ENCODE measurements around the gene EFHC2. TPM values are rescaled to one million over a fixed set of nuclear protein-coding genes. Genes with fewer than 3 reads are reported as not detected.
"Not testable (repeated sequence)": the region's sequence is repeated elsewhere in the genome, so short reads cannot be mapped to it uniquely, and the experiment has no call there.

EFHC2 gene
- total RNA-seq, 2 donors from 2014 or later, result 1.3 to 2.2 TPM

DNA sequence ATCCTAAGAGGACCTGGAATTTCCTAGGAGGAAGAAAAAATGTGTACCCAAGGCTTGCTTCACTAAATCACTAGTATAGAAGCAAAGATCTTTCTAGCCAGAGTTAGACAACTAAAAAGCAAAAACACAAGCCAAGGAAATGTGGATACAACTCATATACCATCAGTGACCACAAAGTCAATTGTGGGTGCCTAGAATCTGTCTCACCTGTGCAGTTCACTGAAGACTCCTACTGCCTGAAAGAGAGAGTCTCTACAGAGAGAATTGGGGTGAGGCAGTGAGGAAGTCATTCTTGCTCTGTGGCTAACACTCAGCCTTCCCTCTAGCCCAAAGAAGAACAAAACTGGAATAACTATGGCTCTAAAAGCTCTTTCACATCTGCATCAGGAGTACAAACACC, 82.9 kb downstream of the EFHC2 start:
- no peak overlapping the region for H3K9ac ChIP-seq (ENCODE audit: extremely low read depth, low read length, poor library complexity, severe bottlenecking)
- no peaks in the 10 kb centered on the region for H3K27me3 Mint-ChIP-seq (ENCODE audit: insufficient read depth)
- H3K9me3 ChIP-seq (ENCODE audit: control insufficient read depth, low read length), result no peaks in the 10 kb centered on the region
- H3K27me3 ChIP-seq (ENCODE audit: control insufficient read depth, insufficient read depth, low read length, poor library complexity, severe bottlenecking), result no peaks in the 10 kb centered on the region
- no peak overlapping the region for H3K4me3 ChIP-seq (ENCODE audit: low read length)
- H3K9me3 Mint-ChIP-seq, result peaks cover 49% of the 10 kb centered on the region
- no peaks in the 10 kb centered on the region for H3K36me3 ChIP-seq (ENCODE audit: control insufficient read depth, insufficient read depth, low read length)
- H3K4me3 Mint-ChIP-seq, result no peak overlapping the region
- H3K4me1 ChIP-seq (ENCODE audit: control insufficient read depth, insufficient read depth, low read length), result no peaks in the 10 kb centered on the region
- TF ChIP-seq, protein P1, sequence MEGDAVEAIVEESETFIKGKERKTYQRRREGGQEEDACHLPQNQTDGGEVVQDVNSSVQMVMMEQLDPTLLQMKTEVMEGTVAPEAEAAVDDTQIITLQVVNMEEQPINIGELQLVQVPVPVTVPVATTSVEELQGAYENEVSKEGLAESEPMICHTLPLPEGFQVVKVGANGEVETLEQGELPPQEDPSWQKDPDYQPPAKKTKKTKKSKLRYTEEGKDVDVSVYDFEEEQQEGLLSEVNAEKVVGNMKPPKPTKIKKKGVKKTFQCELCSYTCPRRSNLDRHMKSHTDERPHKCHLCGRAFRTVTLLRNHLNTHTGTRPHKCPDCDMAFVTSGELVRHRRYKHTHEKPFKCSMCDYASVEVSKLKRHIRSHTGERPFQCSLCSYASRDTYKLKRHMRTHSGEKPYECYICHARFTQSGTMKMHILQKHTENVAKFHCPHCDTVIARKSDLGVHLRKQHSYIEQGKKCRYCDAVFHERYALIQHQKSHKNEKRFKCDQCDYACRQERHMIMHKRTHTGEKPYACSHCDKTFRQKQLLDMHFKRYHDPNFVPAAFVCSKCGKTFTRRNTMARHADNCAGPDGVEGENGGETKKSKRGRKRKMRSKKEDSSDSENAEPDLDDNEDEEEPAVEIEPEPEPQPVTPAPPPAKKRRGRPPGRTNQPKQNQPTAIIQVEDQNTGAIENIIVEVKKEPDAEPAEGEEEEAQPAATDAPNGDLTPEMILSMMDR (conservative IDR thresholded peaks at IDR 0.05), result no peak
- H3K27ac ChIP-seq (ENCODE audit: low read depth, low read length), result no peak overlapping the region
- DNase-seq, result no peak
- no peaks in the 10 kb centered on the region for H3K4me1 Mint-ChIP-seq
- H3K36me3 Mint-ChIP-seq (ENCODE audit: low read depth), result no peaks in the 10 kb centered on the region
- no peak overlapping the region for H3K27ac Mint-ChIP-seq

DNA sequence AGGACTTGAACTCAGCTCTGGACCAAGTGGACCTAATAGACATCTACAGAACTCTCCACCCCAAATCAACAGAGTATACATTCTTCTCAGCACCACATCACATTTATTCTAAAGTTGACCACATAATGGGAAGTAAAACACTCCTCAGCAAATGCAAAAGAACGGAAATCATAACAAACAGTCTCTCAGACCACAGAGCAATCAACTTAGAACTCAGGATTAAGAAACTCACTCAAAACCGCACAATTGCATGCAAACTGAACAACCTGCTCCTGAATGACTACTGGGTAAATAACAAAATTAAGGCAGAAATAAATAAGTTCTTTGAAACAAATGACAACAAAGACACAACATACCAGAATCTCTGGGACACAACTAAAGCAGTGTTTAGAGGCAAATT, 87.7 kb downstream of the EFHC2 start:
- not testable (repeated sequence) for H3K9me3 ChIP-seq (ENCODE audit: control insufficient read depth, low read length); H3K27ac ChIP-seq (ENCODE audit: low read depth, low read length); H3K27me3 ChIP-seq (ENCODE audit: control insufficient read depth, insufficient read depth, low read length, poor library complexity, severe bottlenecking); H3K9ac ChIP-seq (ENCODE audit: extremely low read depth, low read length, poor library complexity, severe bottlenecking); H3K4me1 ChIP-seq (ENCODE audit: control insufficient read depth, insufficient read depth, low read length); H3K27ac Mint-ChIP-seq; H3K36me3 ChIP-seq (ENCODE audit: control insufficient read depth, insufficient read depth, low read length); DNase-seq; H3K4me3 Mint-ChIP-seq; H3K27me3 Mint-ChIP-seq (ENCODE audit: insufficient read depth); H3K4me1 Mint-ChIP-seq; H3K36me3 Mint-ChIP-seq (ENCODE audit: low read depth); H3K4me3 ChIP-seq (ENCODE audit: low read length)
- WGBS, 2 experiments (ENCODE audit: insufficient coverage in 1 of 2, insufficient read length in 1 of 2), result 100% methylated on average over 1 of the region's 2 CpGs; no CpG with 5 or more reads in 1 of the 2 experiments
- H3K9me3 Mint-ChIP-seq, result peaks cover 75% of the 10 kb centered on the region

DNA sequence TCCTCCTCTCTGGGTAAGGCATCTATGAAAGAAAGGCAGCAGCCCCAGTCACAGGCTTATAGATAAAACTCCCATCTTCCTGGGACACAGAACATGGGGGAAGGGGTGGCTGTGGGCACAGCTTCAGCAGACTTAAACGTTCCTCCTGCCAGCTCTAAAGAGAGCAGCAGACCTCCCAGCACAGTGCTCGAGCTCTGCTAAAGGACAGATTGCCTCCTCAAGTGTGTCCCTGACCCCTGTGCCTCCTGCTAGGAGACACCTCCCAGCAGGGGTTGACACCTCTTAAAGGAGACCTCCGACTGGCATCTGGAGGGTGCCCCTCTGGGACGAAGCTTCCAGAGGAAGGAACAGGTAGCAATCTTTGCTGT, 89.9 kb downstream of the EFHC2 start:
- H3K4me1 Mint-ChIP-seq, result no peaks in the 10 kb centered on the region
- H3K27me3 Mint-ChIP-seq (ENCODE audit: insufficient read depth), result no peaks in the 10 kb centered on the region
- 86% methylated on average over 4 of the region's 4 CpGs; no CpG with 5 or more reads in 1 of the 2 experiments for WGBS, 2 experiments (ENCODE audit: insufficient coverage in 1 of 2, insufficient read length in 1 of 2)
- Histone ChIP-seq H3K27ac (ENCODE audit: low read depth, low read length) (no peak overlapping the region), H3K4me1 (ENCODE audit: control insufficient read depth, insufficient read depth, low read length) (no peaks in the 10 kb centered on the region), H3K4me3 (ENCODE audit: low read length) (no peak overlapping the region), H3K9me3 (ENCODE audit: control insufficient read depth, low read length) (no peaks in the 10 kb centered on the region), H3K36me3 (ENCODE audit: control insufficient read depth, insufficient read depth, low read length) (no peaks in the 10 kb centered on the region), H3K9ac (ENCODE audit: extremely low read depth, low read length, poor library complexity, severe bottlenecking) (no peak overlapping the region), H3K27me3 (ENCODE audit: control insufficient read depth, insufficient read depth, low read length, poor library complexity, severe bottlenecking) (no peaks in the 10 kb centered on the region)
- H3K4me3 Mint-ChIP-seq, result no peak overlapping the region
- no peak overlapping the region for H3K27ac Mint-ChIP-seq
- TF ChIP-seq, protein P1 (conservative IDR thresholded peaks at IDR 0.05), result no peak
- peaks cover 69% of the 10 kb centered on the region for H3K9me3 Mint-ChIP-seq
- H3K36me3 Mint-ChIP-seq (ENCODE audit: low read depth), result no peaks in the 10 kb centered on the region
- no peak for DNase-seq

DNA sequence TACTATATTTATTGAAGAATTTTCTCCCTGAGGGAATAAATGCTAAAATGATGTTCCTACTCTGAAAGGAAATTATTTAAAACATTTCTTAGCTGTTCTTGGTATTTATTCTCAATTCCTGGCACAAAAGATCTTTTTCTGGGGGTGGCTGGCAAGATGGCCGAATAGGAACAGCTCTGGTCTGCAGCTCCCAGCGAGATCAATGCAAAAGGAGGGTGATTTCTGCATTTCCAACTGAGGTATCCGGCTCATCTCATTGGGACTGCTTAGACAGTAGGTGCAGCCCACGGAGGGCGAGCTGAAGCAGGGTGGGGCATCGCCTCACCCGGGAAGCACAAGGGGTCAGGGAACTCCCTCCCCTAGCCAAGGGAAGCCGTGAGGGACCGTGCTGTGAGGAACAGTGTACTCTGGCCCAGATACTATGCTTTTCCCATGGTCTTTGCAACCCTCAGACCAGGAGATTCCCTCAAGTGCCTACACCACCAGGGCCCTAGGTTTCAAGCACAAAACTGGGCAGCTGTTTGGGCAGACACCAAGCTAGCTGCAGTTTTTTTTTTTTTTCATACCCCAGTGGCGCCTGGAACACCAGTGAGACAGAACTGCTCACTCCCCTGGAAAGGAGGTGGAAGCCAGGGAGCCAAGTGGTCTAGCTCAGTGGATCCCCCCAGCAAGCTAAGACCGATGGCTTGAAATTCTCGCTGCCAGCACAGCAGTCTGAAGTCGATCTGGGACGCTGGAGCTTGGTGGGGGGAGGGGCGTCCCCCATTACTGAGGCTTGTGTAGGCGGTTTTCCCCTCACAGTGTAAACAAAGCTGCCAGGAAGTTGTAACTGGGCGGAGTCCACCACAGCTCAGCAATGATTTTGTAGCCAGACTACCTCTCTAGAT, 90.5 kb downstream of the EFHC2 start:
- WGBS, 2 experiments (ENCODE audit: insufficient coverage in 1 of 2, insufficient read length in 1 of 2), result 73 to 87% methylated on average over 5 to 17 of the region's 17 CpGs
- H3K9ac ChIP-seq (ENCODE audit: extremely low read depth, low read length, poor library complexity, severe bottlenecking); H3K4me3 ChIP-seq (ENCODE audit: low read length); H3K27ac ChIP-seq (ENCODE audit: low read depth, low read length); H3K36me3 Mint-ChIP-seq (ENCODE audit: low read depth); H3K4me1 Mint-ChIP-seq; H3K36me3 ChIP-seq (ENCODE audit: control insufficient read depth, insufficient read depth, low read length); H3K27me3 Mint-ChIP-seq (ENCODE audit: insufficient read depth); H3K27ac Mint-ChIP-seq; H3K4me3 Mint-ChIP-seq; H3K4me1 ChIP-seq (ENCODE audit: control insufficient read depth, insufficient read depth, low read length); H3K27me3 ChIP-seq (ENCODE audit: control insufficient read depth, insufficient read depth, low read length, poor library complexity, severe bottlenecking); H3K9me3 ChIP-seq (ENCODE audit: control insufficient read depth, low read length): not testable (repeated sequence)
- peak; percentile 70 for DNase-seq
- peaks cover 65% of the 10 kb centered on the region for H3K9me3 Mint-ChIP-seq

Data from endodermal cell (in vitro differentiated cells).